ENCODE measurements around the gene SIL1.

DNA sequence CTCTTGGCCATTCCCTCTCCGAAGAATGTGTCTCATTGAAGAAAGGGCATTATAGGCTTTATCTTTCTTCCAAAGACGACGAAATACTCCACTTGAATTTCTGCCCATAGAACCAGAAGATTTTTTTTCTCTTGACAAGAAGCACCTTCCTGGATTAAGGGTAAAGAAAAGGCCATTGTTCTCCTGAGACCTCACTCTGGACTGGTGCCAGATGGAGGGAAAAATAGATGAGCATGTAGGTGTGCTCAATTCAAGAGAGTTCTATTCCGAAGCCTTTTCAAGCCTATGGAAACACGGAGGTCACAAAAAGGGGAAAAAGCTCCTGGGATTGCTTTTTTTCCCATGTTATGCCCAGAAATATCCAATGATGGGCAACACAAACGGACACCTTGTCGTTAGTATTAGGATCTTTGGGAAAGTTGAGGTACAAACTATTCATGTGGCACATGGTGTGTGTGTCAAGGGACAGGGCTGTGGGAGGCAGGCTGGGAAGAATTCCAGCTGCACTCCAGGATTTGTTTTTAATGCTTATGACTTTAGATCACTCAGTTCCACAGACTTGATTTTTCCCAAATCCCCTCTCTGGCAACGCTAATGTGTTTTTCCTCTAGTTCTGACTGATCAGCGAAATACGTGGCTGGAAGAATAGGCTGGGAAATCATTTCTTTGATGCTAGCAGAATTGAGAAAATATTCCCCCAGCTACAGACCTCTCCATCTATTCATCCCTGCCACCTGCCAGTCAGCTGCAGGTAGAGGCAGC lies 89.9 kb downstream of the SIL1 start:
- TF ChIP-seq POLR2A (IDR thresholded peaks at IDR 0.05; ENCODE audit: low read depth), result no peak
- TF ChIP-seq, protein P1, sequence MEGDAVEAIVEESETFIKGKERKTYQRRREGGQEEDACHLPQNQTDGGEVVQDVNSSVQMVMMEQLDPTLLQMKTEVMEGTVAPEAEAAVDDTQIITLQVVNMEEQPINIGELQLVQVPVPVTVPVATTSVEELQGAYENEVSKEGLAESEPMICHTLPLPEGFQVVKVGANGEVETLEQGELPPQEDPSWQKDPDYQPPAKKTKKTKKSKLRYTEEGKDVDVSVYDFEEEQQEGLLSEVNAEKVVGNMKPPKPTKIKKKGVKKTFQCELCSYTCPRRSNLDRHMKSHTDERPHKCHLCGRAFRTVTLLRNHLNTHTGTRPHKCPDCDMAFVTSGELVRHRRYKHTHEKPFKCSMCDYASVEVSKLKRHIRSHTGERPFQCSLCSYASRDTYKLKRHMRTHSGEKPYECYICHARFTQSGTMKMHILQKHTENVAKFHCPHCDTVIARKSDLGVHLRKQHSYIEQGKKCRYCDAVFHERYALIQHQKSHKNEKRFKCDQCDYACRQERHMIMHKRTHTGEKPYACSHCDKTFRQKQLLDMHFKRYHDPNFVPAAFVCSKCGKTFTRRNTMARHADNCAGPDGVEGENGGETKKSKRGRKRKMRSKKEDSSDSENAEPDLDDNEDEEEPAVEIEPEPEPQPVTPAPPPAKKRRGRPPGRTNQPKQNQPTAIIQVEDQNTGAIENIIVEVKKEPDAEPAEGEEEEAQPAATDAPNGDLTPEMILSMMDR (IDR thresholded peaks at IDR 0.05), result no peak

Data from esophagus muscularis mucosa (tissue), 3 donors.